ENCODE results near the gene HMX2.

HMX2 gene

DNA sequence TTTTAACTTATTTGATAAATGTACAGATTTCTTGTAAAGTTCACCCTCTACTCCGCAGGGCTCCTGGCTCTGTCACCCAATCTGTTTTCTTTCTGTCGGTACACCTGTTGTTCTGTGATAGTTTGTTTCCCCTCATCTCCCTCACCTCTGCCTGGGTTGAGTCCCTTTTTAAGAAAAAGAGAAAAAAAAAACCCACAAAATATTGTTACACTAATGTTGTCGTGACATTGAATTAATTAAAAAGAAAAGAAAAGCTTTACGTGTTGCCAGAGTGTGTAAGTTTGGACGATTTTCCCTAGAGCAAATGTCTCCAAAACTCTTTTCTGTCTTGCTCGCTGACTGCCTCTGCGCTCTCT lies 8.8 kb upstream of the HMX2 start:
- DNase-seq (ENCODE audit: low read depth) = no peak

DNA sequence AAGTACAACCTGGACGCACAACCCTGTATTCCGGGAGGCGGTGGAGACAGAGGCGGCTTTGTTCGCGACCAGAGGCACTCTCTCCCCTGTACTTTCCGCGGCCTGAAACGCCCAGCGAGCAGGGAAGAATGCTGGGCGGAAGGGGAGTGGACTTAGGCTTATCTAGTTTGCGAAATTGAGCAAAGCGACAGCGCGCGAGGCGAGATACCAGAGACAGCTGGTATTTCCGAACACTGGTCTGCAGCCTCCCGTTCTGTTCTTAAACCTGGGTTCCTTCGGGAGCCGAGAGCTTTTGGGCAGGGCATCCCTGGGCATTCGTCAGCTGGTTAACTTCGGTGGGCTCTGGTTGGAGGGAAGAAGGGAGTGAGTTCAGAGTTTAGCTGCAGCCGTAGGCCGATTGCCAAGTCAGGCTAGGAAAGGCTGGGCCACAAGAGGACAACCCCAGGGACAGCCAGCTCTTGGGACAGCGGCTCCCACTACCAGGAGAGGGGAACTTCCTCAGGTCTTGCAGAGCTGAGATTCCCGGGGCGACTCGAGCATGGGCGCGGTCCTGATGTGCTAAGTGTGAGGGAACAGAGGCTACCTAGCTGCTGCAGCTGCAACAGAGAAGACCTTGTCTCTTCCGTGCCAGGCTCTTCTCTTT lies 8.3 kb upstream of the HMX2 start:
- no peak for DNase-seq (ENCODE audit: low read depth)

DNA sequence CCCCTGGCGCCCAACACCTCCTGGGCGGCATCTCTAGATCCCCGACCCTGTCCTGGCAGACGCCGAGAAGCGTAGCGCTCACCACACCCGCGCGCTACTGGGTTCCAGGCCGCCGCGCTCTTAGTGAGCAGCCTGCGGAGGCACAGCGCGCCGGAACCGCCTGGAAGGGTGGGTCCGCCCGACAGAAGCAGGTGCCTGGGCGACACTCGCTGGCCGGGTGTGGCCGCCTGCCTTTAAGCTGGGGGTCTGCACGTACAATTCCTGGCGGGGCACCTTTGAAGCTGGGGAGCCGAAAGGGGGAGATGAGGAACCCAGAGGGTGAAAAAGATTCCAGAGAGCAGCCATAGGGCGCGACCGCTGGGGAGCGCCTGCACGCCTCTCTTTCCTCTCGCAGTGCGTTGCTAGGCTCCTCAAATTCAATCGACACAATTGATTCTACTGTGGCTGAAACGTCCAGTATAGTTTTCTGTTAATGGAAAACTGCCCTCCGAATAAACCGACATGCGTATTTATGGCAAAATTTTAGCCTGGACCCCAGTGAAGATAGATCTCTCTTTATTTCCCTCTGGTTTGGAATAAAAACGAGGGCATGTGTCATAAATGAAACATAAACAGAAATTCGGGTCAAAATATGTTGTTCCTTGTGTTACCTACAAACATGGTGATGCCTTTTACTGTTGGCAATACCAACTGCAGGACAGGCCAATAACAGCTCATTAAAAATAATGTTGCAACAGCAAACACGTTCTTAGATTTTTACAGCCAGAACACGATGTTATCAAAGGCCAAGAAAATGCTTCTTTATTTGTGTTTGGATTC lies 7.6 kb upstream of the HMX2 start:
- DNase-seq (ENCODE audit: low read depth) = no peak

DNA sequence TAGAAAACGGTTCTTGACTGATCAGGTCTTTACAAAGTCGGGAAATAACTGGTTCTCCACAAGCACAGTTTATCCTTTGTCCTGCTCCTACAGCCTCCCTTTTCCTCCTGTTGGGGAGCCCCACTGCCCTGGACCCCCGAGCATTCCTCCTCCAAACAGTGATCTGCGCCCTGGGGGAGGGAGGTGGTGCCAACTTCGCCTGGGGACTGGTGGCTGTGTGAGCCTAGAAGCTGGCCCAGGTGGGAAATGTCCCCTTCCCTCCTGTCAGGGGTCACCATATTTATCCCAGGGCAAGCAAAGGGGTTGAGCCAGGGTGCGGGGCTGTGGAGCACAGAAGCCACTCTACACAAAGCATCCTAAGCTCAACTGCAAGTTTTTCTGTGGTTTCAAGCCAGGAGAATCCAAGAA lies 6.9 kb upstream of the HMX2 start:
- DNase-seq (ENCODE audit: low read depth) = no peak

DNA sequence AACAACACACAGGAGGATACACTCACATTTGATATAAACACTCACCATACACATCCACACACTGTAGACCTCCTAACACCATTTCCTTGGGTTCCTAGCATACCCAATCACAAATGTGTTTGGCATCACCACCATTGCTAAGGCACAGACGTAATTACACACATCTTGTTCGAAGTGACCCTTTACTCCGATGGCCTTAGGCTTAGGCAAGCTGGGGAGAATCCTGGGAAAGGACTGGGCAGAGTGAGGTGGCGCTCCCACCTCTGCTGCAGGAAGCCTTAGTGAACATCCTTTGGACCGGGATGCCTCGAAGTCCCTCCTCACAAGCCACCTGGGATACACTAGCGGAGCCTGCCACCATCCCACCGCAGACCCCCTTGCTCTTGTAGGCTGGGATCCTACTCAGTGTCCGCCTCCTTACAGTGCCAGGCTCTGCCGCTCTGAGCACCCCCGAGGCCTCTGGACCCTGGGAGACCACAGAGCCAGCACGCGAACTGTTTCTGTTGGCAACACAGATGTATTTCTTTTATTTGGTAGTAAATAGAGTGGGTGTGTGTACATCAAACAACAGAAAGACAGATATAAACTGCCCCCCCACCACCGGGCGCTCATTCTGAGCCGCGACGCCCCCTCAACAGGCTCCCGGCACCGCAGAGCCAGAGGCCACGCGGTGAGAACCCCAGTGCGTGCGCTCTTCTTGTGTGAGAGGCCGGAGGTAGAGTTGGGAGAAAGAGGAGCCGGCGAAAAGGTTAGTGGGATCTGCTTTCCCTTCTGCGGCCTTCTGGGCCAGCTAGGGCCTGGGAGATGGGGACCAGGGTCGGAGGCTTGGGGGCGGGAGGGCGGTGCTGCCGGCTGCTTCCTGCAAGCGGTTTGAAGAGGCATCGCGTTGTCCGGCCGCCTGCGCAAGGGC lies 5.9 kb upstream of the HMX2 start:
- no peak for DNase-seq (ENCODE audit: low read depth)

DNA sequence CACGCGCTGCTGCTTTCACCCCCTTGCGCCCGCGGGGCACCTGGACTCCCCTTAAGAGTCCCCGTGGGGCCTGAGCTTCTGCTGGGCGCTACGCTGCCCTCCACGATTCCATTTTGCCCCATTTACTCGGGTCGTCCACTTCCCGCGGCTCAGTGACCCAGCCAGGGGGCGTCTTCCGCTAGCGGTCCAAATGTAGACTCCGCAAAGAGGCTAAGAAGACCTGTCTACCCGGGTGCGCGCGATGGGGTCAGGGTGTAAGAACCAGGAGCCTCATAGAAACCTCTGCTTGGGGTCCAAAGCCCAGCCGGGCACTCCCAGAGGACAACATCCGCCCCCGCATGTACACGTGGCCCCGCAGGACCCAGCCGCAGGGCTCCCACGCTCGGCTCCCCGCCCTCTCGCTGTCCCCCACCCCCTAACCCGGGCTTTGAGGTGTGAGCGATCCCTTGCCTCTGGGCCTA lies 5.2 kb upstream of the HMX2 start:
- DNase-seq (ENCODE audit: low read depth) = no peak

DNA sequence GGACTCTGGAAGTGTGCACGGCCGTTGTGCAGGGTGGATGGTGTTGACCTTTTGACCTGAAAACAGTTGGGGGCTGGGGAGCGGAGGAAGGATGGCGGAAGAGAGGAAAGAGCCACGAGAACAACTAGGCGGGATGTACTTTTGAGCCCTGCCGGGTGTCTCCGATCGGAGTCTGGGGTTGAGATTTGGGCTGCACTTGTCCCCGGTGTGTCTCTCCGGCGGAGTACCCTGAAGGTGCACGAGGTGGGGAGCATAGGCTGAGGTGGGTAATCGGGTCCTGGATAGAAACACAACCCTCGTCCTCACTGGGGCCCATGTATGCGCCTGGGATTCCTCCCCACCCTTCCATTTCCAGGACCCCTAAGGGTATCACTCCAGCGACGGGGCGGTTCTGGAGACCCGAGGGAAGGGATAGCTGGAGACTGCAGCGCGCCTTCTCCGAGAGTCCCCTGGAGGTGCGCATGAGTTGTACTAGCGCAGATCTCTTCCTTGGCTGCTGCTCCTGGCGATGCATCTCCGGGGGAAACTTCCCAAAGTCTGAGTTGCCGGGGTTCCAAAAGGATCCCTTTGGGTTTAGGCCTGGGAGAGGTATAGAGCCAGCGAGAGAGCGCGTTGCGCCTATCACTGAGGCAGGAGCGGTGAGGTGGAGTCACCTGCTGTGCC lies 4.6 kb upstream of the HMX2 start:
- no peak for DNase-seq (ENCODE audit: low read depth)

DNA sequence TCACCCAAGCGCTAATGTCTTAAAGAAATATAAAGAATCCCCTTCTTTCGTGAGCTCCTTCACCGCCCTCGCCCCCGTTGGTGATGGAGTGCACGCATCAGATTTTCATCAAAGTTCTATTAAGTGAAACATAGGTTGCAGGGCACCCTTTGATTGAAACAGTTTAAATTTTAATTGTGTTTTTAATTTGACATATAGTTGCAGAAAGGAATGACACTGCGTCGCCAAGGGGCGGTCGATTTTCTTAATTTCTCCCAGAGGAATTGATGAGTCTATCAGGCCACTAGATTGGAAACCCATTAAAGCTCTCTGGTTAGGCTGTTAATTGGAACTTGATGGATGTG lies 4.1 kb upstream of the HMX2 start:
- no peak for DNase-seq (ENCODE audit: low read depth)

DNA sequence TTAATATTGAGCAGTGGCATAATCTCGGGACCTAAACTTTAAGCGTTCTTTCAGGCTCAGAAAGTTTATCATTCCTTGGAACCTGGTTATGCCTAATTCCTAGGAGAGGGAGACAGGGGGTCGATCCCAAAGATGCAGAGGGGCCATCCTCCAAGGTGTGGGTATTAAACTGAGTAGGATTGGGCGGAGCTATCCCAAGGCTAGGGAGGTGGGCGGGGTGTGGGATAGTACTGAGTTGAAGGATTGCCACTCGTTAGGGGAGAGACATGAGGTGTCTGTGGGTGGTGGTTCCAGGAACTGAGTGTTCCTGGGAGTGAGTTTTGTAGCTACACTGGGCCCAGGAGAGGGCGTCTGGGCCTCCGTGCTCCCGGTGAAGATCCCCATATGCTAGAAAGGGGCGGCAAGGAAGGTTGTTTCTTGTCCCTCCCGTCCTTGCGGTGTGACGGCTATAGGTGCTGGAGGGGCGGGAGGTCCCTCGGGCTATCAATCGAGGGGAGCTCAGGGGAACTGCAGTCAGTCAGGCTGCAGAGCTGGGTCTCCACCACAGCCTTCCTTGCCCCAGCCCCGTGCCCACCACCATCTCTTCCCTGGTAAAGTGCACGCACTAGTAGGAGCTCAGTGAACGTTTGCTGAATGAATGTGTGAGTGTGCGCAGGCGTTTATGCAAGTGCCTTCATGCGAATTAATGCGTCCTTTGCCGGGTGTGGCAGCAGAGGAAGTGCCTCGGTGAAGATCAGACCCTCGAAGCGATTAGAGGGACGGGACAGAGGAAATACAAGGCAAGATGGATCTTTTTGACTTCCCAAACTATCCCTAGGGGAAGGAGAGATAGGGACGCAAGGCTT lies 3.0 kb upstream of the HMX2 start:
- no peak for DNase-seq (ENCODE audit: low read depth)

DNA sequence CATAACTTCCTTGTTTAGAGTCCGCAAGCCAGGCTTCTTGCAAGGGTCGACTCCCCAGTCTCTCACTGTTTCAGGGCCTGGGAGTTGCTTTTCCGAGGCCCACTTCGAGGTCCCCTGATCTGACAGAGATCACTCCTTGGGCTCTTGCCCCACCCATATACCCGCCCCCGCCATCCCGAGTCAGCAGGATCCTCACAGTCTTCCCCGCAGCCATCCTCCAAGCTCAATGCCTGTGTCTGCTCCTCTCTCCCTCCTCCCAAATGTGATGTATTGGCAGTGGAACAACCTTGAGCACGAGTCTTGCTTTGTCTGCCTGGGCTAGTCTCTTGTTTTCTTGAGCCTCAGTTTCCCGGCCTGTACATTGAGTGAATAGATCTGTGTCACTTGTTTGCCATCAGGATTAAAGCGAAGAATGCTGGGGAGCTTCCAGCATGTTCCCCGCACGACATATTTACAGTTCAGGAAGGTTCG lies 2.4 kb upstream of the HMX2 start:
- DNase-seq (ENCODE audit: low read depth) = no peak

DNA sequence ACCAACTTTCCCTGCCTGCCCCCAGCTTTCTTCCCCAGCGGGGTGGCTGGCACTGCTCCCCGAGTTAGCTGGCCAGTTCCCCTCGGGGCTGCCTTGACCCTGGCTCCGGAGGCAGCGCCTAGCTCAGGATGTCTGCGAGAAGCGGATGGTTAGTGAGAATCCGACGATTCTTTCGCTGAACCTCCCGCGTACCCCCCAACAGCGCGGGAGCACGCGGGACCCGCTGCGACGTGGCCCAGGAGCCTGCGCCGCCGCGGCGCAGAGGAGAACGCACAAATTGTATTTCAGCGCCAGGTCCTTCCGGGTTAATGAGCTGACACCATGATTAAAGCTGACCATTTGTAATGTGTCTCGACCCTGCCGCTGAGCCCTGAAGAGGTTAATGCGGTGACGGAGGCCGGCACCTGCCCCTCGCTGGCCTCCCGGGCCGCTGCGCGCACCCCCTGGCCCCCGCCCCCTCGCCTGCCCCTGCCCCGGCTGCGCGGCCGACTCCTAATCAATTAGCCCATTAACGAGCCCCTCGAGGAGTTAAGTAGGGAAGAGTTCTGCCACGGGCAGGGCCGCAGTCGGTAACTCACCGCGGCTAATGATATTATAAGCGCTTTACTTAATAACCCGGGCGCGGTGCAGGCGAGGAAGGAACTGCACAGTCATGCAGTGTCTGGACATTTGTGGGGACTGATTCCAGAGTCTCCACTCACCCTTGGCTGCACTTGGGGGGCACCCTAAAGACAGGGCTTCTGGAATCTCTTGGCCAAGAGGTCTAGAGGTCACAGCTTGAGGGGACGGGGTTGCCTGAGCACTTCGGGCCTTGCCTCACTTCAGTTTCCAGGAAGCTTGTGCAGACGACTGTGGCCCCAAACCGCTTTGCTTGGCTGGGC lies 1.7 kb upstream of the HMX2 start:
- no peak for DNase-seq (ENCODE audit: low read depth)

DNA sequence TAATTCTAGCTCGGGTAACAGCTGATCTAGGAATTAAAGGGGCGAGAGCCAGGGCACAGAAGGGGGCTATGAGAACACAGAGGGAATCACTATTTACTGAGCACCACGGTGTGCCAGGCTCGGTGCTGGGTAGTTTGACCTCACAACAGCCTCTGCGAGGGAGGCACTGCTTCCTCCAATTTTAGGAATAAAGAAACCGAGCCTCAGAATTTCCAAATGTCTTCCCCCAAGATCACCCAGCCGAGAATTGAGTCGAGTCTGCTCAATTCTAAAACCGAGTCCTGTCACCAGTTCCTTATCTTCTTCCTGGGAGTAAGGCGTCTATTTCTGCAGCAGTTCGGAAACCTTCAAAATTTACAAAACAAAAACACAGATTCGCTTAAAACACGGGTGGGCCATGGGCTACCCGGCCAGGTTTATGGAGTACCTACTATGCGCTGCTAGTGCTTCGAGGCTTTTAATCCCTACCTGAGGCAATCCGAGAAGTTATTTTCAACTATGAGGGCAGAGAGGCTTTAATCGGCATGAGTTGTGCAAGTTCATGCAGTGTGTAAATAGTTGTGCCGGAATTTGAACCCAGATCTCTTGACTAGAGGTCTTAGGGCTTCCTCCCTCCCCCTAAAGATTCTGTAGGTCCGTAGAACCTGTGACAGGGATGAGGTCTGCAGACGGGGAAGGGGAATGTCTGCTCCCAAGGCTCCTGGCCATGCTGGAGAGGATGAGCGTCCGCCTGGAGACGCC lies 872 bp upstream of the HMX2 start:
- no peak for DNase-seq (ENCODE audit: low read depth)

DNA sequence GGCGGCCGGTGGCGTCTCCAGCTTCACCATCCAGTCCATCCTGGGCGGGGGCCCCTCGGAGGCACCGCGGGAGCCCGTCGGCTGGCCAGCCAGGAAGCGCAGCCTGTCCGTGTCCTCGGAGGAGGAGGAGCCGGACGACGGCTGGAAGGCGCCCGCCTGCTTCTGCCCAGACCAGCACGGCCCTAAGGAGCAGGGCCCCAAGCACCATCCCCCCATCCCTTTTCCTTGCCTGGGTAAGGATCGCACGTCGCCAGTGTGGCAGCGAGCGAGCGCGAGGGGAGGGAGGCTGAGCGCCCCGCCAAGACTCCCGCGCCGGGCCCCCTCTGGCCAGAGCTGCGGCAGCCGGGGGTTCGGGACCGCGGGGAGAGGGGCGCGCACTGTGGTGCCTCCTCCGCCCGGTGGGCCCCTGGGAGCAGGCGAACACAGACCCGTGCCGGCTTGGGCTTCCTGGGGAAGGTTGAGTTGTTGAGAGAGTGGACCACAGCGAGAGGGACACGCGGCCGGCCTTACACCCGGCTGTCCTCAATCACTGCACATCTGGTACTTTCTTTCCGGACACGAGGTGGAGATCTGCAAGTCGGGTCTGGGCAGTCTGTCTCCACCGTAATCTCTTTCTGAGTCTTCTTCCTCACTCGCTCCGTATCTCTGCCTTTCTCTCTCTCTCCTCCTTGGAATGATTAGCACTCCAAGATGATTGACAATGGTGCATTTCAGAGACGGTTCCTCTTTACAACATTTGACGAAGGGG lies 652 bp downstream of the HMX2 start:
- no peak for DNase-seq (ENCODE audit: low read depth)

DNA sequence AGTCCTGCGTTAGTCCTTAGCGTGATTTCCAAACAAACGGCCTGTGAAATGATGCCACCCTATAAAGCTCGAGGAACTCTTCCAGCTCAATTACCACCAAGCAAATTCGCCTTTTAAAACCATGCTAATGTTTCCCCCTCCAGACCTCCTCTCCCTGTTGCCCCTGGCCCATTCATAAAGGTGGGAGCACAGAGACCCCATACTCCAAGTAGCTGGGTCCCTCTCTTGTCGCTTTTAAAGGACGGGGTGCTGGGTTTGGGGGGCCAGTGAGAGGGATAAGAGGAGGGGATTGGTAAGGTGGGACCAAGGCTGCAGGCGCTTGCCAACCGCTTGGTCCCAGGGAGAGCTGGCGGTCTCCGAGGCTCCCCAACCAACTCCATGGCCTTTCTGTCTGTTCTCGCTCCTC lies 1.2 kb downstream of the HMX2 start:
- DNase-seq (ENCODE audit: low read depth) = no peak

DNA sequence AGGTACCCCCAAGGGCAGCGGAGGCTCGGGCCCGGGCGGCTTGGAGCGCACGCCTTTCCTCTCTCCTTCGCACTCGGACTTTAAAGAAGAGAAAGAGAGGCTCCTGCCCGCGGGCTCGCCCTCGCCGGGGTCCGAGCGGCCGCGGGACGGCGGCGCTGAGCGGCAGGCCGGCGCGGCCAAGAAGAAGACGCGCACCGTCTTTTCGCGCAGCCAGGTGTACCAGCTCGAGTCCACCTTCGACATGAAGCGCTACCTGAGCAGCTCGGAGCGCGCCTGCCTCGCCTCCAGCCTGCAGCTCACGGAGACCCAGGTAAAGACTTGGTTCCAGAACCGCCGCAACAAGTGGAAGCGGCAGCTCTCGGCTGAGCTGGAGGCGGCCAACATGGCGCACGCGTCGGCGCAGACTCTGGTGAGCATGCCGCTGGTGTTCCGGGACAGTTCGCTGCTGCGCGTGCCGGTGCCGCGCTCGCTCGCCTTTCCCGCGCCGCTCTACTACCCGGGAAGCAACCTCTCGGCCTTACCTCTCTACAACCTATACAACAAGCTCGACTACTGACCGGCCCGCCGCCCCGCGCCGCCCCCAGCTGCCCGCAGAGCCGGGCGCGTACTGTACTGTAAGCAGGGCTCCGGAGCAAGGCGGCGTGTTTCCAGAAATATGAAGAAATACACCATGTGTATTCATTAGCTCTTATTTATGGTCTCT lies 1.8 kb downstream of the HMX2 start:
- DNase-seq (ENCODE audit: low read depth) = peak; percentile 36

DNA sequence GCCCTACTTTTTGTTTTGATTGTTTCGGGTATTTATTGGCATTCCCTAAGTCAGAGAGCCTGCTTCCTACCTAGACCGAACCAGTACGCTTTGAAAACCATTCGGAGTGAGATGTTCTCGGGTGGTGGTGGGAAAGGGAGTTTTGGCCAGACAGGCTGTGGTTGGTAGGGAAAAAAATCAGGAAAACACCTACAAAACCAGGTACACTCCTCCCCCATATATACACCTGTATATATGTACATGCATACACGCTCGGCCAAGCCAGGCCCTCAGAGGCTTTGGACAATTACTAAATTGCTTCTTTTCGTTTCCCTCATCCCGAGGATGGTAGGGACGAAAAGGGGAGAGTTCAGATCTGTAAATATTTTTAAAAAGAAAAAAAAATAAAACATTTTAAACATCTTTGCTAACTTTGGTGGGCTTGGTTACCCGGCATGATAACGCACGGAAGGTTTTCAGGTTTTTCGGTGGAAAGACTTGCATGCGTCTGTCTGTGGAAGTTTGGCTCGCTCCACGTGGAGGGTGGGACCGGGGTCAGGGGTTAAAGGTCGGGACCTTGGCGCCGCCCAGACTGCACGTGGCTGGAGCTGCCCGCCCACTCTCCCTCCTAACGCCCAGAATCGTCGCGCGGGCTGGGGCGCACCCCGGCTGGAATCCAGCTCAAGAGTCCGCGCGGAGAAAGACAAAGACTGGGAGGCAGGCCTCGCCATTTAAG lies 2.5 kb downstream of the HMX2 start:
- no peak for DNase-seq (ENCODE audit: low read depth)

DNA sequence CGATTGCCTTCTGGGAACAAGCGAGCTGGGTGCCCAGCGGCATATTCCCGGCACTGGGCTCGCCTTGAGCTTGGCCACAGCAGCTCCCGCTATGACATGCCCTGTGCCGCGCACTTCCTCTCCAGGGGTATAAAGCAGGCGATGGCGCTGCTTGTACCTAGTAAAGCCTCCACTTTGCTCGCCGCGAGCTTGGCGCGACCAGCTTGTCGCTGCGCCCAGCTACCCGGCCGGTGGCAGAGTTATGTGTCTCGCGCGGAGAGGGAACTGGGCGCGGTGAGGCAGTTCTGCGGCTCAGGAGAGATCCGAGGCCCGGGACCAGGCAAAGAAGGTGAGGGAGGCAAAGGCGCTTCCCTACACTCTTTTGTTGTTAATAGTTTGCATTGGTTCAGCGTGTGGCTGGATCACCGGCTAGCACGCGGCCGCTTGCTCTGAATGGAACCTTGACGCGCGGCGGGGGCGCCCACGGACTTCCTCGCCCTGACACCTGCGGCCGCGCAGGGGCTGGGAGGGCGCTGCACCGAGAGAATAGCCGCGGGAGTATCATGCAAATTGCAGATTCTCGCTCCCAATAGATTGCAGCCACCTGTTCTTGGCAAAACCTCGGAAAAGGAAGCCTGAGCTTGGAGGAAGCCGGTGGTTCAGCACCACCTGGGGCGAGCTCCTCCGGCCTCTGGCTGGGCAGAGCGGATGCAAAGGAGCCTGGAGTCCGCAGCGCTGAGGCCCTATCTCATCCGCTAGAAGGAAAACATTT lies 3.2 kb downstream of the HMX2 start:
- DNase-seq (ENCODE audit: low read depth) = peak; percentile 29
